HepG2 (cell line): ENCODE results near the gene NF2. TPM values are rescaled to one million over a fixed set of nuclear protein-coding genes. Genes with fewer than 3 reads are reported as not detected.
A peak's percentile ranks its signal among the peaks of the same experiment; 100 is the strongest.

Source experiments
- AGO2 ChIP-seq: fragments of 200-400 bp; formaldehyde crosslinking; optimal IDR thresholded peaks from 2 replicates; pipeline ENCODE3; 2017; ENCODE audit warnings: mild to moderate bottlenecking, low read depth, low read length, moderate library complexity
- FOXP1 ChIP-seq, 2 experiments: fragments of 450-650 bp in 1 of 2; IDR thresholded peaks; 2 replicates each; pipeline ENCODE4 v1.6.1; 2017 to 2018; ENCODE audit warnings: antibody characterized with exemption in 1 of 2
- GABPA ChIP-seq, 2 experiments: IDR thresholded peaks; 2 replicates each; pipeline ENCODE4 v1.6.1; 2011 to 2016; ENCODE audit warnings: low read depth in 2 of 2, low read length in 1 of 2, missing biosample characterization in 1 of 2, missing genetic modification characterization in 1 of 2
- HMG20B ChIP-seq: conservative IDR thresholded peaks from 2 replicates; pipeline ENCODE4 v1.6.1; 2016; ENCODE audit warnings: missing genetic modification reagents, missing compliant biosample characterization
- RARA ChIP-seq: IDR thresholded peaks from 2 replicates; pipeline ENCODE4 v1.6.1; 2016; ENCODE audit warnings: missing genetic modification reagents, missing compliant biosample characterization
- RXRB ChIP-seq: IDR thresholded peaks from 2 replicates; pipeline ENCODE4 v1.6.1; 2016; ENCODE audit warnings: borderline replicate concordance, missing genetic modification reagents, missing compliant biosample characterization
- SALL1 ChIP-seq: sonication (generic); formaldehyde crosslinking; IDR thresholded peaks from 2 replicates; pipeline ENCODE4 v1.8.0; 2022; ENCODE audit warnings: mild to moderate bottlenecking, missing genetic modification reagents
- SETDB1 ChIP-seq: sonication (generic); formaldehyde crosslinking; IDR thresholded peaks from 2 replicates; pipeline ENCODE4 v1.5.1; 2020; ENCODE audit warnings: missing genetic modification reagents, mild to moderate bottlenecking, borderline replicate concordance
- SOX5 ChIP-seq: IDR thresholded peaks from 2 replicates; pipeline ENCODE4 v1.6.1; 2016; ENCODE audit warnings: borderline replicate concordance
- STAT5B ChIP-seq: sonication (generic); formaldehyde crosslinking; IDR thresholded peaks from 2 replicates; pipeline ENCODE4 v1.4.0; 2020; ENCODE audit warnings: missing genetic modification reagents
- TCF7 ChIP-seq: sonication (generic); IDR thresholded peaks from 2 replicates; pipeline ENCODE4 v1.6.1; 2016; ENCODE audit warnings: antibody characterized with exemption, low read depth
- ZBTB38 ChIP-seq: sonication (generic); formaldehyde crosslinking; IDR thresholded peaks from 2 replicates; pipeline ENCODE4 v1.5.1; 2020; ENCODE audit warnings: mild to moderate bottlenecking, missing genetic modification reagents
- ZMYM4 ChIP-seq: sonication (generic); formaldehyde crosslinking; IDR thresholded peaks from 2 replicates; pipeline ENCODE4 v1.8.1; 2023; ENCODE audit warnings: mild to moderate bottlenecking, missing genetic modification reagents
- ZNF24 ChIP-seq: fragments of 450-650 bp; IDR thresholded peaks from 2 replicates; pipeline ENCODE4 v1.6.1; 2017; ENCODE audit warnings: antibody characterized with exemption, mild to moderate bottlenecking
- ZNF264 ChIP-seq: sonication (generic); formaldehyde crosslinking; IDR thresholded peaks from 2 replicates; pipeline ENCODE4 v1.4.0; 2020; ENCODE audit warnings: missing genetic modification reagents
- ZNF619 ChIP-seq: sonication (generic); formaldehyde crosslinking; IDR thresholded peaks from 2 replicates; pipeline ENCODE4 v1.4.0; 2020; ENCODE audit warnings: mild to moderate bottlenecking, missing genetic modification reagents
- polyA plus RNA-seq, 8 experiments: library from polyadenylated mRNA; depleted of rRNA in 3 of 8; stranded (reverse) in 7 of 8; unstranded in 1 of 8; fragments of >200 nt; fragmentation: Illumina TruSeq in 4 of 8; extraction: Trizol in 4 of 8; gene quantifications; 2 replicates each; pipeline versions ENCODE4 v1.2.1 to v1.2.3, GENCODE V29; 2011 to 2016; ENCODE audit warnings: low read depth in 4 of 8, missing spikeins in 1 of 8, mixed read lengths in 1 of 8; ENCODE audit not compliant: insufficient read depth in 1 of 8
- total RNA-seq, 5 experiments: library from RNA; depleted of rRNA; stranded (reverse); fragments of >200 nt; fragmentation: Illumina TruSeq; extraction: Trizol; gene quantifications; 2 replicates each; pipeline ENCODE4 v1.2.3, GENCODE V29; 2016; ENCODE audit warnings: low read depth in 1 of 5
- TF ChIP-seq, protein P1 (sequence below): sonication (generic); formaldehyde crosslinking; IDR thresholded peaks from 2 replicates; pipeline ENCODE4 v1.4.0; 2020; ENCODE audit warnings: missing genetic modification reagents, borderline replicate concordance
- TF ChIP-seq, protein P2 (sequence below): sonication (generic); IDR thresholded peaks from 2 replicates; pipeline ENCODE4 v1.6.1; 2016; ENCODE audit warnings: low read depth, borderline replicate concordance
- TF ChIP-seq, protein P3 (sequence below): sonication (generic); formaldehyde crosslinking; IDR thresholded peaks from 2 replicates; pipeline ENCODE4 v1.4.0; 2020; ENCODE audit warnings: missing genetic modification reagents
- TF ChIP-seq, protein P4 (sequence below): IDR thresholded peaks from 2 replicates; pipeline ENCODE4 v1.4.0; 2020; ENCODE audit warnings: mild to moderate bottlenecking, missing genetic modification reagents

NF2 gene
- total and polyA plus RNA-seq, 2 of the 13 experiments (the other 11 are each of a cell fraction or from before 2014, with no cell fraction given), result 9.3 to 33.3 TPM

DNA sequence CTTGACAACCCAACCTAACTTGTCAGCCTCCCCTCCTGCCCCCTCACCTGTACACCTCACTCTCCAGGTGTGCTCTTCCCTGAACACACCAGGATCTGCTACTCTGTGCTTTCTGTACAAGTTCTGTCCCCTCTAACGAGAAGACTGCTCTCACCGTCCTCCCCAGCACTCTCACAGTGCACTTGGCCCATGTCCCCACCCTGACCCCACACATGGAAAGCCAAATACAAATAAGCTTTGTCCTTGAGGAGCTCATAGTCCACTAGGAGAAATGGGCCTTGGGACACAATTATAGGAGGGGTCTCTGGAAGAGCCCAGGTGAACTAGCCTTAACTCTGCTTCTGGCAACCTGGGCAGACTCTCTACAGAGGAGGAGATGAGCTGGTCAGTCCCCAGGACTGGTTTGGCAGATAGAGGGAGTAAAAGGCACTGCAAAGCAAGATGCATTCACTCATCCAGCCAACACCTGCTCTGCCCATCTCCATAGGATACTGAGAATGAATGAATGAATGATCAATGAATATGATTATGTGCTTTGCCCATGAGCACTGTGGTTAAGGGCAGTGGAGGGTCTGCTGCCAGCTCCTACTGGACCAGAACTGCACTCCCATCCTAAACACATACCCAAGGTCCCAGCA, 32.4 kb upstream of the NF2 start (continued):
- no peak for TF ChIP-seq AGO2
- TF ChIP-seq ZNF24, result peak; percentile 64; the same call in 1 of the 2 replicates
- no peak for TF ChIP-seq GABPA (IDR thresholded peaks at IDR 0.05; ENCODE audit: low read depth, low read length)
- TF ChIP-seq GABPA (CRISPR knock-in tag; IDR thresholded peaks at IDR 0.05; ENCODE audit: low read depth), result no peak
- peak; percentile 18; the same call in 1 of the 2 replicates for TF ChIP-seq ZMYM4 (CRISPR knock-in tag)
- peak; percentile 98 for TF ChIP-seq RARA (CRISPR knock-in tag)
- no peak for TF ChIP-seq ZNF619
- no peak for TF ChIP-seq SETDB1 (CRISPR knock-in tag)
- TF ChIP-seq, protein P1, sequence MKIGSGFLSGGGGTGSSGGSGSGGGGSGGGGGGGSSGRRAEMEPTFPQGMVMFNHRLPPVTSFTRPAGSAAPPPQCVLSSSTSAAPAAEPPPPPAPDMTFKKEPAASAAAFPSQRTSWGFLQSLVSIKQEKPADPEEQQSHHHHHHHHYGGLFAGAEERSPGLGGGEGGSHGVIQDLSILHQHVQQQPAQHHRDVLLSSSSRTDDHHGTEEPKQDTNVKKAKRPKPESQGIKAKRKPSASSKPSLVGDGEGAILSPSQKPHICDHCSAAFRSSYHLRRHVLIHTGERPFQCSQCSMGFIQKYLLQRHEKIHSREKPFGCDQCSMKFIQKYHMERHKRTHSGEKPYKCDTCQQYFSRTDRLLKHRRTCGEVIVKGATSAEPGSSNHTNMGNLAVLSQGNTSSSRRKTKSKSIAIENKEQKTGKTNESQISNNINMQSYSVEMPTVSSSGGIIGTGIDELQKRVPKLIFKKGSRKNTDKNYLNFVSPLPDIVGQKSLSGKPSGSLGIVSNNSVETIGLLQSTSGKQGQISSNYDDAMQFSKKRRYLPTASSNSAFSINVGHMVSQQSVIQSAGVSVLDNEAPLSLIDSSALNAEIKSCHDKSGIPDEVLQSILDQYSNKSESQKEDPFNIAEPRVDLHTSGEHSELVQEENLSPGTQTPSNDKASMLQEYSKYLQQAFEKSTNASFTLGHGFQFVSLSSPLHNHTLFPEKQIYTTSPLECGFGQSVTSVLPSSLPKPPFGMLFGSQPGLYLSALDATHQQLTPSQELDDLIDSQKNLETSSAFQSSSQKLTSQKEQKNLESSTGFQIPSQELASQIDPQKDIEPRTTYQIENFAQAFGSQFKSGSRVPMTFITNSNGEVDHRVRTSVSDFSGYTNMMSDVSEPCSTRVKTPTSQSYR, result peak; percentile 63; the same call in 1 of the 2 replicates
- 0 out of 2 replicates have a peak, but pooled peaks have one; percentile 27 for TF ChIP-seq STAT5B (CRISPR knock-in tag)
- TF ChIP-seq ZBTB38, result 0 out of 2 replicates have a peak, but pooled peaks have one; percentile 23
- TF ChIP-seq, protein P2, sequence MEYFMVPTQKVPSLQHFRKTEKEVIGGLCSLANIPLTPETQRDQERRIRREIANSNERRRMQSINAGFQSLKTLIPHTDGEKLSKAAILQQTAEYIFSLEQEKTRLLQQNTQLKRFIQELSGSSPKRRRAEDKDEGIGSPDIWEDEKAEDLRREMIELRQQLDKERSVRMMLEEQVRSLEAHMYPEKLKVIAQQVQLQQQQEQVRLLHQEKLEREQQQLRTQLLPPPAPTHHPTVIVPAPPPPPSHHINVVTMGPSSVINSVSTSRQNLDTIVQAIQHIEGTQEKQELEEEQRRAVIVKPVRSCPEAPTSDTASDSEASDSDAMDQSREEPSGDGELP, result peak; percentile 23; the same call in 1 of the 2 replicates
- TF ChIP-seq, protein P3, sequence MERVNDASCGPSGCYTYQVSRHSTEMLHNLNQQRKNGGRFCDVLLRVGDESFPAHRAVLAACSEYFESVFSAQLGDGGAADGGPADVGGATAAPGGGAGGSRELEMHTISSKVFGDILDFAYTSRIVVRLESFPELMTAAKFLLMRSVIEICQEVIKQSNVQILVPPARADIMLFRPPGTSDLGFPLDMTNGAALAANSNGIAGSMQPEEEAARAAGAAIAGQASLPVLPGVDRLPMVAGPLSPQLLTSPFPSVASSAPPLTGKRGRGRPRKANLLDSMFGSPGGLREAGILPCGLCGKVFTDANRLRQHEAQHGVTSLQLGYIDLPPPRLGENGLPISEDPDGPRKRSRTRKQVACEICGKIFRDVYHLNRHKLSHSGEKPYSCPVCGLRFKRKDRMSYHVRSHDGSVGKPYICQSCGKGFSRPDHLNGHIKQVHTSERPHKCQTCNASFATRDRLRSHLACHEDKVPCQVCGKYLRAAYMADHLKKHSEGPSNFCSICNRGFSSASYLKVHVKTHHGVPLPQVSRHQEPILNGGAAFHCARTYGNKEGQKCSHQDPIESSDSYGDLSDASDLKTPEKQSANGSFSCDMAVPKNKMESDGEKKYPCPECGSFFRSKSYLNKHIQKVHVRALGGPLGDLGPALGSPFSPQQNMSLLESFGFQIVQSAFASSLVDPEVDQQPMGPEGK, result peak; percentile 79; the same call in 1 of the 2 replicates
- peak; percentile 93 for TF ChIP-seq RXRB
- TF ChIP-seq SOX5 (CRISPR knock-in tag), result peak; percentile 16; the same call in 1 of the 2 replicates
- TF ChIP-seq TCF7, result no peak
- peak; percentile 61 for TF ChIP-seq SALL1 (CRISPR knock-in tag)
- 0 out of 2 replicates have a peak, but pooled peaks have one; percentile 47 for TF ChIP-seq HMG20B (CRISPR knock-in tag)
- 0 out of 2 replicates have a peak, but pooled peaks have one; percentile 24 for TF ChIP-seq ZNF264
- TF ChIP-seq, protein P4, sequence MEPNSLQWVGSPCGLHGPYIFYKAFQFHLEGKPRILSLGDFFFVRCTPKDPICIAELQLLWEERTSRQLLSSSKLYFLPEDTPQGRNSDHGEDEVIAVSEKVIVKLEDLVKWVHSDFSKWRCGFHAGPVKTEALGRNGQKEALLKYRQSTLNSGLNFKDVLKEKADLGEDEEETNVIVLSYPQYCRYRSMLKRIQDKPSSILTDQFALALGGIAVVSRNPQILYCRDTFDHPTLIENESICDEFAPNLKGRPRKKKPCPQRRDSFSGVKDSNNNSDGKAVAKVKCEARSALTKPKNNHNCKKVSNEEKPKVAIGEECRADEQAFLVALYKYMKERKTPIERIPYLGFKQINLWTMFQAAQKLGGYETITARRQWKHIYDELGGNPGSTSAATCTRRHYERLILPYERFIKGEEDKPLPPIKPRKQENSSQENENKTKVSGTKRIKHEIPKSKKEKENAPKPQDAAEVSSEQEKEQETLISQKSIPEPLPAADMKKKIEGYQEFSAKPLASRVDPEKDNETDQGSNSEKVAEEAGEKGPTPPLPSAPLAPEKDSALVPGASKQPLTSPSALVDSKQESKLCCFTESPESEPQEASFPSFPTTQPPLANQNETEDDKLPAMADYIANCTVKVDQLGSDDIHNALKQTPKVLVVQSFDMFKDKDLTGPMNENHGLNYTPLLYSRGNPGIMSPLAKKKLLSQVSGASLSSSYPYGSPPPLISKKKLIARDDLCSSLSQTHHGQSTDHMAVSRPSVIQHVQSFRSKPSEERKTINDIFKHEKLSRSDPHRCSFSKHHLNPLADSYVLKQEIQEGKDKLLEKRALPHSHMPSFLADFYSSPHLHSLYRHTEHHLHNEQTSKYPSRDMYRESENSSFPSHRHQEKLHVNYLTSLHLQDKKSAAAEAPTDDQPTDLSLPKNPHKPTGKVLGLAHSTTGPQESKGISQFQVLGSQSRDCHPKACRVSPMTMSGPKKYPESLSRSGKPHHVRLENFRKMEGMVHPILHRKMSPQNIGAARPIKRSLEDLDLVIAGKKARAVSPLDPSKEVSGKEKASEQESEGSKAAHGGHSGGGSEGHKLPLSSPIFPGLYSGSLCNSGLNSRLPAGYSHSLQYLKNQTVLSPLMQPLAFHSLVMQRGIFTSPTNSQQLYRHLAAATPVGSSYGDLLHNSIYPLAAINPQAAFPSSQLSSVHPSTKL (CRISPR knock-in tag), result peak; percentile 52
- no peak for TF ChIP-seq FOXP1 (IDR thresholded peaks at IDR 0.05)
- TF ChIP-seq FOXP1 (CRISPR knock-in tag; IDR thresholded peaks at IDR 0.05), result 0 out of 2 replicates have a peak, but pooled peaks have one; percentile 11
